Muscle of leg (tissue), 11 donors: ENCODE data around the gene POU2F2. TPM values are rescaled to one million over a fixed set of nuclear protein-coding genes. Genes with fewer than 3 reads are reported as not detected.
"Not testable (repeated sequence)": the region's sequence is repeated elsewhere in the genome, so short reads cannot be mapped to it uniquely, and the experiment has no call there.

ENCODE experiments used
- DNase-seq: peaks from one replicate; pipeline ENCODE4 v3.0.0; 2013
- H3K27ac ChIP-seq: one replicate; pipeline ENCODE4 v1.5.1; 2013; ENCODE audit warnings: mild to moderate bottlenecking, low read length, control low read depth
- H3K27me3 ChIP-seq: one replicate; pipeline ENCODE4 v1.6.1; 2013; ENCODE audit warnings: low read length; ENCODE audit not compliant: control insufficient read depth, insufficient read depth
- H3K36me3 ChIP-seq: one replicate; pipeline ENCODE4 v1.6.1; 2013; ENCODE audit warnings: low read length; ENCODE audit not compliant: control insufficient read depth, insufficient read depth
- H3K4me1 ChIP-seq: one replicate; pipeline ENCODE4 v1.6.1; 2013; ENCODE audit warnings: low read length; ENCODE audit not compliant: control insufficient read depth, insufficient read depth
- H3K4me3 ChIP-seq: one replicate; pipeline ENCODE4 v1.5.1; 2013; ENCODE audit warnings: low read length, control low read depth
- H3K9me3 ChIP-seq: replicated peaks from 2 replicates; pipeline ENCODE4 v1.6.1; 2013; ENCODE audit warnings: low read depth, low read length; ENCODE audit not compliant: control insufficient read depth
- WGBS: methylation state at CpG from one replicate; pipeline ENCODE4 v1.1.5; 2013; ENCODE audit warnings: missing lambda C conversion rate; ENCODE audit not compliant: insufficient coverage; 5-methylcytosine and 5-hydroxymethylcytosine counted together
- polyA plus RNA-seq, 8 donors: library from polyadenylated mRNA; unstranded; fragments of 120-200 nt; gene quantifications; one replicate each; pipeline versions ENCODE4 v1.2.1 to v1.2.3, GENCODE V29; 2013; ENCODE audit warnings: inconsistent platforms in 1 of 8, low replicate concordance in 1 of 8; ENCODE audit not compliant: insufficient read length in 8 of 8, insufficient read depth in 1 of 8
- total RNA-seq: library from RNA; stranded (reverse); fragments of 120-200 nt; gene quantifications from one replicate; pipeline ENCODE4 v1.2.4, GENCODE V29; 2013

The POU2F2 gene
- total and polyA plus RNA-seq, 9 donors: 0.35 to 1.7 (median 1.2) TPM

GRCh38 chr19:42100241-42100640 is 32.0 kb downstream of the POU2F2 start:
- not testable (repeated sequence) for H3K4me3 ChIP-seq, H3K36me3 ChIP-seq, H3K27ac ChIP-seq, H3K9me3 ChIP-seq, H3K4me1 ChIP-seq, DNase-seq
- 93% methylated on average over 6 of the region's 10 CpGs for WGBS
- H3K27me3 ChIP-seq: peaks cover 22% of the 10 kb centered on the region

- no peaks in the 10 kb centered on the region for H3K9me3 ChIP-seq
- no peaks in the 10 kb centered on the region for H3K36me3 ChIP-seq
- 45% methylated on average over 5 of the region's 6 CpGs for WGBS
- no peak for DNase-seq
- no peak overlapping the region for H3K27ac ChIP-seq
- H3K4me3 ChIP-seq: no peak overlapping the region
- H3K4me1 ChIP-seq: no peaks in the 10 kb centered on the region
- H3K27me3 ChIP-seq: peaks cover 21% of the 10 kb centered on the region
Observed at GRCh38 chr19:42099336-42099925, 32.8 kb downstream of the POU2F2 start.

GRCh38 chr19:42098781-42099180 is 33.5 kb downstream of the POU2F2 start:
- Histone ChIP-seq H3K4me1 (no peaks in the 10 kb centered on the region), H3K36me3 (no peaks in the 10 kb centered on the region), H3K4me3 (no peak overlapping the region), H3K9me3 (no peaks in the 10 kb centered on the region), H3K27me3 (peaks cover 21% of the 10 kb centered on the region), H3K27ac (no peak overlapping the region)
- 80% methylated on average over 1 of the region's 6 CpGs for WGBS
- no peak for DNase-seq

GRCh38 chr19:42097461-42097860 is 34.8 kb downstream of the POU2F2 start:
- Histone ChIP-seq H3K27ac (no peak overlapping the region), H3K27me3 (peaks cover 19% of the 10 kb centered on the region), H3K4me3 (no peak overlapping the region), H3K4me1 (no peaks in the 10 kb centered on the region), H3K9me3 (no peaks in the 10 kb centered on the region), H3K36me3 (no peaks in the 10 kb centered on the region)
- no CpG with 5 or more reads among the region's 5 CpGs for WGBS
- no peak for DNase-seq

GRCh38 chr19:42096255-42096837 is 35.9 kb downstream of the POU2F2 start:
- no peak for DNase-seq
- Histone ChIP-seq H3K4me3 (no peak overlapping the region), H3K4me1 (no peaks in the 10 kb centered on the region), H3K36me3 (no peaks in the 10 kb centered on the region), H3K9me3 (no peaks in the 10 kb centered on the region), H3K27ac (no peak overlapping the region), H3K27me3 (peaks cover 19% of the 10 kb centered on the region)
- 9% methylated on average over 12 of the region's 15 CpGs for WGBS

GRCh38 chr19:42095814-42096230 is 36.4 kb downstream of the POU2F2 start:
- Histone ChIP-seq H3K27me3 (peaks cover 21% of the 10 kb centered on the region), H3K4me1 (no peaks in the 10 kb centered on the region), H3K36me3 (no peaks in the 10 kb centered on the region), H3K9me3 (no peaks in the 10 kb centered on the region), H3K27ac (no peak overlapping the region), H3K4me3 (no peak overlapping the region)
- no peak for DNase-seq
- 9% methylated on average over 23 of the region's 28 CpGs for WGBS

GRCh38 chr19:42095142-42095813 is 37.0 kb downstream of the POU2F2 start:
- no peaks in the 10 kb centered on the region for H3K4me1 ChIP-seq
- DNase-seq: no peak
- H3K27ac ChIP-seq: no peak overlapping the region
- H3K4me3 ChIP-seq: no peak overlapping the region
- peaks cover 21% of the 10 kb centered on the region for H3K27me3 ChIP-seq
- no peaks in the 10 kb centered on the region for H3K9me3 ChIP-seq
- WGBS: 76% methylated on average over 35 of the region's 36 CpGs
- no peaks in the 10 kb centered on the region for H3K36me3 ChIP-seq

GRCh38 chr19:42093926-42094325 is 38.3 kb downstream of the POU2F2 start:
- no peaks in the 10 kb centered on the region for H3K36me3 ChIP-seq
- H3K9me3 ChIP-seq: no peaks in the 10 kb centered on the region
- DNase-seq: no peak
- H3K4me1 ChIP-seq: no peaks in the 10 kb centered on the region
- H3K27me3 ChIP-seq: peaks cover 18% of the 10 kb centered on the region
- H3K4me3 ChIP-seq: no peak overlapping the region
- WGBS: 40% methylated on average over 1 of the region's 4 CpGs
- H3K27ac ChIP-seq: no peak overlapping the region

- H3K27ac ChIP-seq: no peak overlapping the region
- WGBS: 44% methylated on average over 1 of the region's 4 CpGs
- no peak overlapping the region for H3K4me3 ChIP-seq
- H3K36me3 ChIP-seq: no peaks in the 10 kb centered on the region
- no peaks in the 10 kb centered on the region for H3K9me3 ChIP-seq
- no peaks in the 10 kb centered on the region for H3K4me1 ChIP-seq
- peaks cover 18% of the 10 kb centered on the region for H3K27me3 ChIP-seq
- no peak for DNase-seq
Observed at GRCh38 chr19:42093505-42093904, 38.7 kb downstream of the POU2F2 start.

- Histone ChIP-seq H3K9me3 (no peaks in the 10 kb centered on the region), H3K4me3 (no peak overlapping the region), H3K27me3 (peaks cover 18% of the 10 kb centered on the region), H3K4me1 (no peaks in the 10 kb centered on the region), H3K27ac (no peak overlapping the region), H3K36me3 (no peaks in the 10 kb centered on the region)
- peak; percentile 30 for DNase-seq
- 52% methylated on average over 2 of the region's 5 CpGs for WGBS
Observed at GRCh38 chr19:42092350-42092749, 39.9 kb downstream of the POU2F2 start.
